K562 (cell line): ENCODE measurements around the gene IPPK. TPM values are rescaled to one million over a fixed set of nuclear protein-coding genes. Genes with fewer than 3 reads are reported as not detected.

Experiments
- ATAC-seq: fragments of 200-7000 bp; cut with Tn5 transposase; 3 replicates; pipeline ENCODE4 v1.9.1; 2020; ENCODE audit warnings: moderate library complexity
- BruUV-seq: library from RNA; stranded (reverse); fragments of 400-500 nt; replicated peaks from 2 replicates; lab custom pipeline; 2021; lab: Mats Ljungman, UMichigan
- CTCF ChIA-PET: fragments of 300-600 bp; formaldehyde crosslinking; extraction: SDS; loops from one replicate; lab custom pipeline; 2021; ENCODE audit warnings: low intra/inter-chr PET ratio; lab: Yijun Ruan, JAX
- POLR2A ChIA-PET: fragments of 300-600, 350-650 bp; sonication (Branson Sonifier 250); formaldehyde crosslinking; extraction: SDS; loops from one replicate; lab custom pipeline; 2021; ENCODE audit warnings: antibody characterized with exemption, inconsistent platforms; lab: Yijun Ruan, JAX
- DNase-seq, 4 experiments: peaks; one replicate each; pipeline versions ENCODE4 v3.0.0 to v3.0.0-alpha.2; 2011 to 2018; ENCODE audit warnings: low spot score in 3 of 4, mixed read lengths in 3 of 4; ENCODE audit errors: extremely low read depth in 1 of 4
- FAIRE-seq: peaks from 2 replicates; lab custom pipeline; 2011; peaks lifted over from hg19 to GRCh38; lab: Jason Lieb, UNC
- H2AFZ ChIP-seq: 2 replicates; pipeline ENCODE4 v1.6.0; 2011; ENCODE audit warnings: low read depth, low read length, control low read depth, inconsistent platforms
- H3K27ac ChIP-seq: fragments of 200-600 bp; 3 replicates; pipeline ENCODE4 v1.8.0; 2011; ENCODE audit warnings: low read depth, mild to moderate bottlenecking, control low read depth, inconsistent platforms, low read length, moderate library complexity, mixed read lengths; ENCODE audit errors: extremely low read depth
- H3K27me3 ChIP-seq, 2 experiments: fragments of 300-600 bp in 1 of 2; 2 replicates in 1 of 2; 3 replicates in 1 of 2; pipeline versions ENCODE4 v1.6.0 to v1.8.0; 2011; ENCODE audit warnings: inconsistent platforms in 2 of 2, low read length in 2 of 2, mild to moderate bottlenecking in 1 of 2, mixed read lengths in 1 of 2, moderate library complexity in 1 of 2; ENCODE audit not compliant: control insufficient read depth in 2 of 2, insufficient read depth in 2 of 2
- H3K36me3 ChIP-seq: fragments of 300-600 bp; 3 replicates; pipeline ENCODE4 v1.8.0; 2011; ENCODE audit warnings: mild to moderate bottlenecking, low read length, inconsistent platforms; ENCODE audit not compliant: control insufficient read depth, insufficient read depth
- H3K4me1 ChIP-seq, 2 experiments: fragments of 200-600 bp in 1 of 2; replicated peaks in 1 of 2; 2 replicates in 1 of 2; 3 replicates in 1 of 2; pipeline versions ENCODE4 v1.5.1 to v1.8.0; 2011; ENCODE audit warnings: inconsistent platforms in 2 of 2, low read length in 2 of 2, mild to moderate bottlenecking in 1 of 2, mixed read lengths in 1 of 2, moderate library complexity in 1 of 2; ENCODE audit not compliant: control insufficient read depth in 2 of 2, insufficient read depth in 2 of 2
- H3K4me2 ChIP-seq: 2 replicates; pipeline ENCODE4 v1.6.1; 2011; ENCODE audit warnings: low read length, control low read depth, inconsistent platforms, mixed read lengths; ENCODE audit not compliant: insufficient read depth
- H3K4me3 ChIP-seq: fragments of 200-600 bp; sonication (generic), shearing (Covaris generic); 2 replicates; pipeline ENCODE4 v1.5.1; 2016; ENCODE audit warnings: control low read depth, inconsistent platforms
- H3K79me2 ChIP-seq: fragments of 200-600 bp; 3 replicates; pipeline ENCODE4 v1.8.0; 2011; ENCODE audit warnings: low read length, inconsistent platforms; ENCODE audit not compliant: control insufficient read depth, insufficient read depth
- H3K9ac ChIP-seq, 2 experiments: 2 replicates each; pipeline versions ENCODE4 v1.6.0 to v1.6.1; 2011; ENCODE audit warnings: low read depth in 2 of 2, low read length in 2 of 2, control low read depth in 1 of 2, inconsistent platforms in 1 of 2, mild to moderate bottlenecking in 1 of 2, mixed read lengths in 1 of 2; ENCODE audit not compliant: insufficient read depth in 1 of 2
- H3K9me1 ChIP-seq: one replicate; pipeline ENCODE4 v1.6.0; 2011; ENCODE audit warnings: inconsistent platforms, mild to moderate bottlenecking, low read length, moderate library complexity; ENCODE audit not compliant: control insufficient read depth, insufficient read depth
- H3K9me3 ChIP-seq: replicated peaks from 2 replicates; pipeline ENCODE4 v1.5.1; 2011; ENCODE audit warnings: low read depth, low read length, inconsistent platforms; ENCODE audit not compliant: control insufficient read depth, insufficient read depth
- H4K20me1 ChIP-seq: replicated peaks from 2 replicates; pipeline ENCODE4 v1.6.1; 2011; ENCODE audit warnings: low read length, inconsistent platforms, mixed read lengths; ENCODE audit not compliant: control insufficient read depth, insufficient read depth
- CEBPG ChIP-seq, 3 experiments: fragments of 200-800 bp in 1 of 3; sonication (Bioruptor generic) in 1 of 3; sonication (generic) in 1 of 3; formaldehyde crosslinking in 1 of 3; IDR thresholded peaks in 2 of 3; conservative IDR thresholded peaks in 1 of 3; 2 replicates each; pipeline versions ENCODE4 v1.6.1 to v1.8.0; 2016 to 2022; ENCODE audit warnings: missing compliant biosample characterization in 2 of 3, missing genetic modification characterization in 2 of 3, mild to moderate bottlenecking in 1 of 3, missing genetic modification reagents in 1 of 3
- DDX20 ChIP-seq: fragments of 450-650 bp; IDR thresholded peaks from 2 replicates; pipeline ENCODE4 v1.6.1; 2016; ENCODE audit warnings: missing genetic modification characterization, low read depth, mild to moderate bottlenecking, missing compliant biosample characterization, moderate library complexity
- FOXA3 ChIP-seq, 2 experiments: fragments of 450-650 bp in 1 of 2; sonication (generic) in 1 of 2; formaldehyde crosslinking; IDR thresholded peaks in 1 of 2; conservative IDR thresholded peaks in 1 of 2; 2 replicates each; pipeline versions ENCODE4 v1.4.0 to v1.8.0; 2020 to 2022; ENCODE audit warnings: mild to moderate bottlenecking in 2 of 2, missing genetic modification reagents in 1 of 2
- POLR2A ChIP-seq: fragments of 450-650 bp; conservative IDR thresholded peaks from 2 replicates; pipeline ENCODE4 v1.6.1; 2016
- POLR2G ChIP-seq: fragments of 200-400 bp; formaldehyde crosslinking; IDR thresholded peaks from 2 replicates; pipeline ENCODE4 v1.6.1; 2017; ENCODE audit warnings: low read depth, mild to moderate bottlenecking, antibody characterized with exemption, low read length, moderate library complexity
- PRMT5 ChIP-seq: sonication (generic); formaldehyde crosslinking; IDR thresholded peaks from 2 replicates; pipeline ENCODE4 v1.5.0; 2020; ENCODE audit warnings: missing genetic modification reagents
- PTBP1 ChIP-seq: fragments of 200-400 bp; formaldehyde crosslinking; IDR thresholded peaks from 2 replicates; pipeline ENCODE4 v1.6.1; 2017; ENCODE audit warnings: low read depth, low read length
- RBM15 ChIP-seq: fragments of 200-400 bp; formaldehyde crosslinking; IDR thresholded peaks from 2 replicates; pipeline ENCODE4 v1.6.1; 2018; ENCODE audit warnings: mild to moderate bottlenecking, low read length, moderate library complexity; ENCODE audit not compliant: insufficient read depth
- SLC30A9 ChIP-seq: fragments of 250-450 bp; sonication (Bioruptor Pico); IDR thresholded peaks from 2 replicates; pipeline ENCODE4 v1.8.0; 2022; ENCODE audit warnings: mild to moderate bottlenecking, moderate library complexity
- SMAD1 ChIP-seq: fragments of 150-350 bp; IDR thresholded peaks from 2 replicates; pipeline ENCODE4 v1.6.1; 2014; ENCODE audit warnings: low read length, low read depth; ENCODE audit not compliant: partially characterized antibody
- TCF3 ChIP-seq: sonication (generic); formaldehyde crosslinking; IDR thresholded peaks from 2 replicates; pipeline ENCODE4 v1.4.0; 2020; ENCODE audit warnings: mild to moderate bottlenecking, missing genetic modification reagents
- XRCC3 ChIP-seq: fragments of 450-650 bp; IDR thresholded peaks from 2 replicates; pipeline ENCODE4 v1.6.1; 2017; ENCODE audit warnings: mild to moderate bottlenecking, moderate library complexity
- ZNF668 ChIP-seq: fragments of 250-450 bp; sonication (Bioruptor Pico); IDR thresholded peaks from 2 replicates; pipeline ENCODE4 v1.8.0; 2022; ENCODE audit warnings: mild to moderate bottlenecking, inconsistent platforms
- ZNF699 ChIP-seq: fragments of 250-450 bp; sonication (Bioruptor Pico); IDR thresholded peaks from 2 replicates; pipeline ENCODE4 v1.8.0; 2021; ENCODE audit warnings: mild to moderate bottlenecking, moderate library complexity; ENCODE audit not compliant: insufficient replicate concordance
- WGBS: fragments of 100-300 bp; shearing (Covaris generic); methylation state at CpG from one replicate; pipeline ENCODE4 v1.1.6; 2016; ENCODE audit warnings: low coverage, mixed read lengths; ENCODE audit not compliant: insufficient coverage; ENCODE audit errors: missing lambda C conversion rate; 5-methylcytosine and 5-hydroxymethylcytosine counted together
- in situ Hi-C: fragments of 300-500 bp; cut with MboI; formaldehyde crosslinking; loops from 4 replicates; pipeline ENCODE4 v1.15.0; 2018; ENCODE audit warnings: inconsistent platforms, mixed read lengths
- intact Hi-C: fragments of 100-400 bp; cut with micrococcal nuclease; formaldehyde crosslinking; loops from 2 replicates; pipeline ENCODE4 v1.14.2; 2022
- polyA plus RNA-seq, 8 experiments: library from polyadenylated mRNA; depleted of rRNA in 4 of 8; stranded (reverse) in 5 of 8; unstranded in 3 of 8; fragments of >200 nt; fragmentation: Nextera tagmentation in 2 of 8; fragmentation: Illumina TruSeq in 1 of 8; extraction: Ambion mirVana in 2 of 8; extraction: Trizol in 1 of 8; gene quantifications; 2 replicates each; pipeline versions ENCODE4 v1.2.1 to v1.2.3, GENCODE V29; 2011 to 2014; ENCODE audit warnings: inconsistent platforms in 1 of 8, missing spikeins in 1 of 8
- total RNA-seq, 7 experiments: library from RNA; depleted of rRNA in 6 of 7; stranded (reverse); fragments of >200 nt in 6 of 7; fragmentation: Illumina TruSeq in 2 of 7; extraction: Trizol in 2 of 7; gene quantifications; 2 replicates each; pipeline versions ENCODE4 v1.2.1 to v1.2.3, GENCODE V29; 2011 to 2021; ENCODE audit warnings: low replicate concordance in 1 of 7
- TF ChIP-seq, protein P1 (sequence below): sonication (generic); formaldehyde crosslinking; IDR thresholded peaks from 2 replicates; pipeline ENCODE4 v1.9.0; 2022; ENCODE audit warnings: mild to moderate bottlenecking, missing genetic modification reagents
- TF ChIP-seq, protein P2 (sequence below): fragments of 450-650 bp; formaldehyde crosslinking; IDR thresholded peaks from 2 replicates; pipeline ENCODE4 v1.4.0; 2022; ENCODE audit warnings: missing genetic modification characterization

The IPPK gene
- total and polyA plus RNA-seq, 9 of the 15 experiments (the other 6 are each of a cell fraction or from before 2014, with no cell fraction given) = 3.1 to 22.2 (median 11.2) TPM

GRCh38 chr9:92715488-92716231, 45.7 kb upstream of the IPPK start:
- Histone ChIP-seq H2AFZ (no peak overlapping the region), H3K36me3 (peaks cover 95% of the 10 kb centered on the region; the same call in 2 of the 3 replicates), H3K27me3 (no peaks in the 10 kb centered on the region), H3K9me3 (no peaks in the 10 kb centered on the region), H3K4me1 (peaks cover 8 to 19% of the 10 kb centered on the region in 2 experiments), H3K4me3 (no peak overlapping the region), H3K9ac (peak overlapping the region in 1 of 2 experiments; percentile 75; a peak in 2 of 4 replicates), H3K79me2 (no peaks in the 10 kb centered on the region; the same call in 2 of the 3 replicates), H4K20me1 (peaks cover 19% of the 10 kb centered on the region), H3K27ac (no peak overlapping the region), H3K9me1 (no peaks in the 10 kb centered on the region), H3K4me2 (no peak overlapping the region)
- intact Hi-C loops (loop anchor here (1.0 kb wide), 1 partner anchor 75 kb away; no protein-coding TSS in a partner anchor), in situ Hi-C loops (loop anchor here (10.0 kb wide), 1 partner anchor 69 kb away; no protein-coding TSS in a partner anchor)
- DNase-seq = peak; percentile 52 to 76 (median 58)
- CTCF ChIA-PET = interaction anchor here (0.7 to 2.9 kb wide), 2 partner anchors 75 to 590 kb away, joined by 3 to 26 read pairs; no protein-coding TSS in a partner anchor
- BruUV-seq = no TSS peak
- ATAC-seq = peak; percentile 60
- POLR2A ChIA-PET = interaction anchor here (0.6 kb wide), 1 partner anchor 232 kb away, joined by 3 read pairs; no protein-coding TSS in a partner anchor
- FAIRE-seq = peak; percentile 46
- WGBS = 70% methylated on average over 15 of the region's 17 CpGs
- no peak for TF ChIP-seq ZNF668
- TF ChIP-seq TCF3 = peak; percentile 22; the same call in 1 of the 2 replicates
- TF ChIP-seq PRMT5 = no peak
- 0 out of 2 replicates have a peak, but pooled peaks have one; percentile 19 for TF ChIP-seq POLR2G
- TF ChIP-seq FOXA3 (CRISPR knock-in tag; conservative IDR thresholded peaks at IDR 0.05 in 1 of 2, IDR thresholded peaks at IDR 0.05 in 1 of 2) = no peak
- no peak for TF ChIP-seq ZNF699 (CRISPR knock-in tag)
- TF ChIP-seq CEBPG (CRISPR knock-in tag; IDR thresholded peaks at IDR 0.05) = no peak
- no peak for TF ChIP-seq CEBPG (tag; conservative IDR thresholded peaks at IDR 0.05 in 1 of 2, IDR thresholded peaks at IDR 0.05 in 1 of 2)
- TF ChIP-seq SMAD1 = no peak
- TF ChIP-seq DDX20 (tag) = no peak
- TF ChIP-seq, protein P1, sequence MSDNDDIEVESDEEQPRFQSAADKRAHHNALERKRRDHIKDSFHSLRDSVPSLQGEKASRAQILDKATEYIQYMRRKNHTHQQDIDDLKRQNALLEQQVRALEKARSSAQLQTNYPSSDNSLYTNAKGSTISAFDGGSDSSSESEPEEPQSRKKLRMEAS (CRISPR knock-in tag) = peak; percentile 61
- TF ChIP-seq SLC30A9 (CRISPR knock-in tag) = no peak
- TF ChIP-seq, protein P2, sequence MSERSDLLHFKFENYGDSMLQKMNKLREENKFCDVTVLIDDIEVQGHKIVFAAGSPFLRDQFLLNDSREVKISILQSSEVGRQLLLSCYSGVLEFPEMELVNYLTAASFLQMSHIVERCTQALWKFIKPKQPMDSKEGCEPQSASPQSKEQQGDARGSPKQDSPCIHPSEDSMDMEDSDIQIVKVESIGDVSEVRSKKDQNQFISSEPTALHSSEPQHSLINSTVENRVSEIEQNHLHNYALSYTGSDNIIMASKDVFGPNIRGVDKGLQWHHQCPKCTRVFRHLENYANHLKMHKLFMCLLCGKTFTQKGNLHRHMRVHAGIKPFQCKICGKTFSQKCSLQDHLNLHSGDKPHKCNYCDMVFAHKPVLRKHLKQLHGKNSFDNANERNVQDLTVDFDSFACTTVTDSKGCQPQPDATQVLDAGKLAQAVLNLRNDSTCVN (CRISPR knock-in tag) = no peak
- TF ChIP-seq POLR2A = no peak
- TF ChIP-seq RBM15 = no peak
- no peak for TF ChIP-seq XRCC3
- no peak for TF ChIP-seq PTBP1
